Measurements from ENCODE around the gene CPB2. TPM values are rescaled to one million over a fixed set of nuclear protein-coding genes. Genes with fewer than 3 reads are reported as not detected.

The CPB2 gene
- total RNA-seq, 2 donors from 2014 or later, result not detected

DNA sequence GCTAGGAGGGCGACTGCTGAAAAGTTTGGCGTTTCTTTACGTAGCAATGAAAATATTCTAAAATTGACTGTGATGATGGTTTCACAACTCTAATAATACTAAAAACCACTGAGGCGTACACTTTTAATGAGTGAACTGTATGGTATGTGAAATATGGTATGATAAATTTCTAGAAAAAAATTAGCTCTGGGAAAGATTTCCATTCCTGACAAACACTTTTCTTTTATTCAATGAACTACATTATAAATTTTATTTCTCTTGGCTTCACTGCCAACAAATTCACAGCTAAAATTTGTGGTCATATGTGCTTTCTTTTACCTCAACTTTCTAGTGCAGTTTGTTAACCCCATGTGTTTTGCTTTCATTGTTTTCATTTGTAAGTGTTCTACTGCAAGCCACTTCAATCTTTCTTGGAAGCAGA is 63.4 kb downstream of the CPB2 start:
- Histone ChIP-seq H3K36me3 (peaks cover 19% of the 10 kb centered on the region), H3K4me1 (no peaks in the 10 kb centered on the region)

DNA sequence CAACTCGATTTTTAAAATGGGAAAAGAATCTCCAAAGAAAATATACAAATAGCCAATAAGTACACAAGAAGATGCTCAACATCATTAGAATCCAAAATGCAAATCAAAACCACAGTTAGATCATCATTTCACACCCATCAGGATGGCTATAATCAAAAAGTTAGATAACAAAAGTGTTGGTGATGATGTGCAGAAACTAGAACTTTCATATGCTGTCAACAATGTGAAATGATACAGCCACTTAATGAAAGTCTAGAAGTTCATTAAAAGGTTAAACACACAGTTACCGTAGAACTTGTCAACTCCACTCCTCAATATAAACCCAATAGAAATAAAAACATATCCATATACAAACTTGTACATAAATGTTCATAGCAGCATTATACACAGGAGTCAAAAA is 64.1 kb downstream of the CPB2 start:
- DNase-seq (ENCODE audit: low spot score), result no peak
- Histone ChIP-seq H3K27me3 (no peaks in the 10 kb centered on the region), H3K4me1 (no peaks in the 10 kb centered on the region), H3K4me3 (no peak overlapping the region), H3K27ac (no peak overlapping the region), H3K9me3 (no peaks in the 10 kb centered on the region), H3K36me3 (peaks cover 19% of the 10 kb centered on the region)
- TF ChIP-seq, protein P1, sequence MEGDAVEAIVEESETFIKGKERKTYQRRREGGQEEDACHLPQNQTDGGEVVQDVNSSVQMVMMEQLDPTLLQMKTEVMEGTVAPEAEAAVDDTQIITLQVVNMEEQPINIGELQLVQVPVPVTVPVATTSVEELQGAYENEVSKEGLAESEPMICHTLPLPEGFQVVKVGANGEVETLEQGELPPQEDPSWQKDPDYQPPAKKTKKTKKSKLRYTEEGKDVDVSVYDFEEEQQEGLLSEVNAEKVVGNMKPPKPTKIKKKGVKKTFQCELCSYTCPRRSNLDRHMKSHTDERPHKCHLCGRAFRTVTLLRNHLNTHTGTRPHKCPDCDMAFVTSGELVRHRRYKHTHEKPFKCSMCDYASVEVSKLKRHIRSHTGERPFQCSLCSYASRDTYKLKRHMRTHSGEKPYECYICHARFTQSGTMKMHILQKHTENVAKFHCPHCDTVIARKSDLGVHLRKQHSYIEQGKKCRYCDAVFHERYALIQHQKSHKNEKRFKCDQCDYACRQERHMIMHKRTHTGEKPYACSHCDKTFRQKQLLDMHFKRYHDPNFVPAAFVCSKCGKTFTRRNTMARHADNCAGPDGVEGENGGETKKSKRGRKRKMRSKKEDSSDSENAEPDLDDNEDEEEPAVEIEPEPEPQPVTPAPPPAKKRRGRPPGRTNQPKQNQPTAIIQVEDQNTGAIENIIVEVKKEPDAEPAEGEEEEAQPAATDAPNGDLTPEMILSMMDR (IDR thresholded peaks at IDR 0.05), result no peak

More for the DNA sequence above, 63.4 kb downstream of the CPB2 start:
- H3K9me3 ChIP-seq, result no peaks in the 10 kb centered on the region
- no peak for DNase-seq (ENCODE audit: low spot score)
- no peak overlapping the region for H3K4me3 ChIP-seq
- TF ChIP-seq, protein P1 (IDR thresholded peaks at IDR 0.05), result no peak
- H3K27me3 ChIP-seq, result no peaks in the 10 kb centered on the region
- no peak overlapping the region for H3K27ac ChIP-seq

DNA sequence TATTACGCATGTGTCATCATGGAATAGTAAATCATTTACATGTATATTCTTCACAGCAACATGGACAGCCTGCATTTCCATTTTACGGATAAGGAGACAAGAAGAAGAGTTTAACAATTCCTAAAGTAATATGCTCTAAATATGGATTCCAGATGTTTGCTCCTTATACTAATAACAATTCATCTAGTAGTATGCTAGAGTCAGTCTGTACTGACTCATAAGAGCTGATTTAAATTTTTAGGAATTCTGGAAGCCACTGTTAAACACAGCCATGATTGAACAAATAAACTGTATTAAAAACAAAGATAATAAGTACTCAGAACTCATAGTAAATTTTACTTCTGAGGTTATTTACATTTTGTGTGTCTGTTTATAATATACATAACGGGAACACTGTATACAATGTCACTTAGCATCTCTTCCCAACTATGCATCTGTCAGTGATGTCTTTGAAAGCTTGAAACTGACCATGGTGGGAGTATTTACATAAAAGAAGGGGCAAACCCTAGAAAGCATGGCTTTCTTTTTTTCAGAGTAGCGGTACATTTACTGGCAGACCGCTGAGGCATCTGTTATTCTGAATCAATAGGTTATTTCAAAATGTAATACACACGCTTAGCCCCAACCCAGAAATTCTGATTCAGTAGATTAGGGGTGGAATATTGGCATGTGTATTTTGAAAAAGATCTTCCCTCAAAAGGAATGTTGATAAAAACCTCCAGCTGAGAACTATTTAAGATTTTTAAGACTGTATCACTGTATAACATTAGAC is 65.2 kb downstream of the CPB2 start:
- Histone ChIP-seq H3K36me3 (peaks cover 19% of the 10 kb centered on the region), H3K27me3 (no peaks in the 10 kb centered on the region), H3K9me3 (no peaks in the 10 kb centered on the region), H3K4me1 (no peaks in the 10 kb centered on the region), H3K4me3 (no peak overlapping the region), H3K27ac (no peak overlapping the region)
- no peak for DNase-seq (ENCODE audit: low spot score)
- TF ChIP-seq, protein P1 (IDR thresholded peaks at IDR 0.05), result no peak

DNA sequence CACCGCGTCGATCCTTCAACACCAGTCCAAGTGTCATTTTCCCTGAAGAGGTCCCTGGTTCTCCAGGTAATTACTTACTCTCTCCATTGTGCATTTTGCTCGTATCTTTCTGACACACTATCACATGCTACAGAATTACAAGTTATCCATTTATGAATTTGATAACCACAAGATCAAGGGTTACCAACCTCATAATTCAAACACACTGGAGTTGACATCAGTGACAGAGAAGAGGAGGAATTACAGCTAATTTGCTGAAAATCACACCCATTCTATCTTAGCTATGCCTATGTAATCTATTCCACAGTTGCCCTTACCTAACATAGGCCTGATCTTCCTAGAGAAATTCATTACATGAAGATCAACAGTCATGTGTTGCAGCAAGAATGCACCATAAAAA is 66.5 kb downstream of the CPB2 start:
- no peak for DNase-seq (ENCODE audit: low spot score)
- no peaks in the 10 kb centered on the region for H3K27me3 ChIP-seq
- peaks cover 19% of the 10 kb centered on the region for H3K36me3 ChIP-seq
- H3K27ac ChIP-seq, result no peak overlapping the region
- no peak overlapping the region for H3K4me3 ChIP-seq
- TF ChIP-seq, protein P1 (IDR thresholded peaks at IDR 0.05), result no peak
- H3K4me1 ChIP-seq, result no peaks in the 10 kb centered on the region
- no peaks in the 10 kb centered on the region for H3K9me3 ChIP-seq

DNA sequence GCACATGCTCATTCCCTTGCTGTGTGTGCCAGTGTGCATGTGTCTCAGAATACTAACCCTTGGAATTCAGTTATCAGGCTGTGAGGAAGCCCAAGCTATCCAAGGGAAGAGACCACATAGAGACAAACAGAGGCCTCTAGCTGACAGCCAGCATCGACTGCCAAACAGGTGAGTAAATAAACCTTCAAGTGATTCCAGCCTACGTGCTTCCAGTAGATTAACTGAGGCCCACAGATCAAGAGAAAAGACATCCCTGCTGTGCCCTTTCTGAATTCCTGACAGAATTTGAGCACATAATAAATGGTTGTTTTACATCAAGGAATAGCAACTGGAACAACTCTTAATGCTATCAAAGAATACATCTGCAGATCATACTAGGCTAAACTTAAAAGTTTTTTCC is 69.8 kb downstream of the CPB2 start:
- no peak overlapping the region for H3K4me3 ChIP-seq
- peaks cover 12% of the 10 kb centered on the region for H3K36me3 ChIP-seq
- no peaks in the 10 kb centered on the region for H3K4me1 ChIP-seq
- H3K27me3 ChIP-seq, result no peaks in the 10 kb centered on the region
- no peak overlapping the region for H3K27ac ChIP-seq
- TF ChIP-seq, protein P1 (IDR thresholded peaks at IDR 0.05), result no peak
- no peak for DNase-seq (ENCODE audit: low spot score)
- H3K9me3 ChIP-seq, result peaks cover 0 to 8% of the 10 kb centered on the region in 2 donors

DNA sequence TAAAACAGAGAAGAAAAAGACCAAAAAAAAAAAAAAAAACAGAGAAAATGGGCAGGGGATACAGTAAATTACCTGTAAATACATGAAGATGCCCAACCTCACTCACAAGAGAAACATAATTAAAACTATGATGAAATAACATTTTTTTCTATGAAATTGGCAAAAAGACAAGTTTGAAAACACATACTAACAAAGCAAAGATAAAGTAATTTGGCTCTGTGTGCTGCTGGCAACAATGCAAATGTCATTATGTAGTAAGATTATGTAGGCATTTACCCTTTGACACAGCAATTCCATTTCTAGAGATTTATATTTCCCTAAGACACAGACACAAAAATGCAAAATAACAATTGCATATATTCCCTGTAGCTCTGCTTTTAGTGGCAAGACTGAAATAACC is 72.5 kb downstream of the CPB2 start:
- DNase-seq (ENCODE audit: low spot score), result no peak
- H3K4me1 ChIP-seq, result no peaks in the 10 kb centered on the region
- H3K27me3 ChIP-seq, result no peaks in the 10 kb centered on the region
- H3K27ac ChIP-seq, result no peak overlapping the region
- peaks cover 0 to 12% of the 10 kb centered on the region in 2 donors for H3K9me3 ChIP-seq
- TF ChIP-seq, protein P1 (IDR thresholded peaks at IDR 0.05), result no peak
- no peaks in the 10 kb centered on the region for H3K36me3 ChIP-seq
- H3K4me3 ChIP-seq, result no peak overlapping the region

Measured in right atrium auricular region (tissue), 2 donors.